ENCODE measurements around the gene C2CD2.

GRCh38 chr21:41921021-41921420 is 32.8 kb downstream of the C2CD2 start:
- no peak for TF ChIP-seq CTCF (IDR thresholded peaks at IDR 0.05)
- peak in 1 of 2 donors; percentile 22 for TF ChIP-seq POLR2A (IDR thresholded peaks at IDR 0.05)

Measured in adrenal gland (tissue), 5 donors.